NK-92 (cell line): ENCODE results near the gene SULF2.

Experiments used
- DNase-seq: peaks from one replicate; lab custom pipeline; 2025; ENCODE audit not compliant: unreplicated experiment; lab: John Stamatoyannopoulos, UW

The SULF2 gene

DNA sequence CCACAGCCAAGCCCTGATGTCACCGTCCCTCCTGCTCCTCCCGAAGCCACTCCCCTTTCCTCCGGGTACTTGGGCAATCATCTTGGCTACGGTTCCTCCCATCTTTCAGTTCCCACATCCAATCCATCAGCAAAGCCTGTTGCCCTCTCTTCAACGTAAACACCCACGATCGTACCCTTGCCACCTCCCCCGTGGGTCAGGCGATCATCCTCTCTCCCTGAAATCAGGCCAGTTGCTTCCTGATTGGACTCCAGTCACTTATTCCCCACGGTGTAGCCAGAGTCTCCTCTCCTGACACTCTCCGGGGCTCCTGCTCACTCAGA, 44.5 kb downstream of the SULF2 start:
- no peak for DNase-seq

DNA sequence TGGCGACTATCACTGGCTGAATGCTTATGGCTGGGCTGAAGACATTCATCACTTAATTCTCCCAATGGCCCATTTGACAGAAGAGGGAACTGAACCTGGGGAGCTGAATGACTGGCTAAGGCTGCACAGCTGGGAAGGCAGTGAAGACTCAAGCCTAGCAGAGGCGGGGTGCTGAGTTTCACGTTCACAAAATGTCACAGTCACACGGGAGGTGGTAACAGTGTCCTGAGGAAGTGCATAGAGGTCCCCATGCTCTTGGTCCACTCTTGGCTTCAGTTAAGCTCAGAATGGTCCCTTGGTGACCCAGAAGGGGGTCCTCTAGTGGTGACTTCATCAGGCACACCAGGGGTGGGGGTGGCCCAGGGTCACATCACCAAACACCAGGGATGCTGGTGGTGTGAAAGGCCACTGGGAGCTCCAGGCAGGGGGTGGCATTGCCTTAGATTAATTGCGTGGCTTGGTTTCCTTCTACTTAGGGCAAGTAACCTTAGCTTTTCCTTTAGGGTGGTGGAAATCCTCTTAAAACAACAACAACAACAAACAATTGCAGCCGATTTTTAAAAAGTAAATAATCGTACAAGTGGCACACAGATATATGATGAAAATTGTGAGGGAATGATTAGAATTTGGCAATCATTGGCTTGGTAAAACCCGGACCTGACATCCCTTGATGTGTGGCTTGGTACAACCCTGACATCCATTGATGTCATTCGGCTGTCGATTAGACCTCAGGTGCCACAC, 45.0 kb downstream of the SULF2 start:
- DNase-seq: no peak

DNA sequence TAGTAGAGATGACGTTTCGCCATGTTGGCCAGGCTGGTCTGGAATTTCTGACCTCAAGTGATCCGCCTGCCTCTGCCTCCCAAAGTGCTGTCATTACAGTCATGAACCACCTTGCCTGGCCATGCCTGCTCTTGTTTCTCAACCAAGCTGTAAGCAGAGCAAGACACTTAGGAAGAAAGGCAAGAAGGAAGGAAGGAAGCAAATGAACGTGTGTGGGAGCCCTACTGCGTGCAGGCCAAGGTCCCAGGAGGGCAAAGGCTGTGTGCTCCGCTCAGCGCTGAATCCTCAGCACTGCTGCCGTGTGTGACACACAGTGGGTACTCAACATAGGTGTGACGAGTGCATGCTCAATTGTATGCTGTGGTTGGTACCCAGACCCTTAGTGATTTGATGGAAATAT, 47.4 kb downstream of the SULF2 start:
- no peak for DNase-seq

DNA sequence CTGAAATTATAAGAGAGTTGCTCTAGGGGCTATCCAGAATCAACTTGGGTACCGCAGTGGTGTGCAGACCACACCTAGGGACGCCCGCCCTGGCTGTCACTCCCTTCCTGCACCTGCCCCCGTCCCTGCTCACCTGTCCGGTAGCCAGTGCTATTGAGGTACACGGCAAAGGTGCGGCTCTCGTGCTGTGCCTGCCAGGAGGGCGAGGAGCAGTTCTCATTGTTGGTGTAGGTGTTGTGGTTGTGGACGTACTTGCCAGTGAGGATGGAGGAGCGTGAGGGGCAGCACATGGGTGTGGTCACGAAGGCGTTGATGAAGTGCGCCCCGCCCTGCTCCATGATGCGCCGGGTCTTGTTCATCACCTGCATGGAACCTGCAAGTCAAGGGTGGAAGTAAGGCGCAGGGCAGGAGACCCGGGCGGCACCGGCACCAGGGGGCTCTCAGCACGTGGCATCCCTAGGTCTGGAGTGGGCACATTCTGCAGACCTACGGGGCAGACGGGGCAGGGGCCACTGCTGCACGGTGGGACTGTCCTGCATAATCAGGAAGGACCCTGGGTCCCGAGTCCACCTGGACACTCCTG, 48.6 kb downstream of the SULF2 start:
- no peak for DNase-seq

DNA sequence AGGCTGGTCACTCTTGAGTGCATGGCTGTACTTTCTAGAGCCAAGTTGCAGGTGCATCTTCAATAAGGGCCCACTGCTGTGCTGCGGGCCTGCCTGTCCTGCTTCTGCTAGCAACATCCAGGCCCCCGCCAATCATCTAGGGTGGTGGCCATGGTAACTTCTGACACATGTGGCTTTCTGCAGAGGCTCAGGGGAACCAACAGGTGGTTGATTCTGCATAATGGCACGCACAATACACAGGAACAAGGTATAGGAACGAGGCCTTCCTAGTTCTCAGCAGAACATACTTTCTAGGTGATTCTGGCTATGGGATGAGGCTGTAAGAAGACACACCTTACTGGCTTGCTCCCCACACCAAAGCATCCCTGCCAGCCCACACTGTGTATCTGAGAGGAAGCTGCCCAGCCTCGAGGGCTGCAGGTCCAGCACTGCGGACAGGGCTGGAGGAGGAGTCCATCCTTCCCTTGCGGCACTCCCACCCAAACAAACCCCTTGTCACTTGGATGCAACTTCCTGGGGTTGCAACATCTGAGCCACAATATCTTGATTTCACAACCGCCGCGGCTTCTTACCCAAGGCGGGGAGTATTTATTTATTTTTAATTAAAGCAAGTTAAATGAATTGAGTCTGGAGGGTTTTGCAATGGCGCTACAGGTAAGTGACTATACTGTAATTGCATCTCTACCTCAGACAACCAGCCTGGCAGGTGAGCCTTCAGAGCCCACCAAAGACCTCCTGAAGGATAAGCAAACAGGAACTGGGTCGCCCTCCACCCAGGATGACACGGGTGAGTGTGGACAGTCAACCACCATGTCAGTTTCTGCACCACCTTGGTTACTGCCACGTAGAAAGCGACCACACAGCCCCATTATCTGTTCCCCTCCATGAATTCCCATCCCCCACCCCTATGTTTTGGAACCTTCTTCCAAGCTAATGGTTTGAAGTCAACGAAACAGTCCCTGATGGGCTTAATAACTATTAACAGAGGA, 49.6 kb downstream of the SULF2 start:
- no peak for DNase-seq

DNA sequence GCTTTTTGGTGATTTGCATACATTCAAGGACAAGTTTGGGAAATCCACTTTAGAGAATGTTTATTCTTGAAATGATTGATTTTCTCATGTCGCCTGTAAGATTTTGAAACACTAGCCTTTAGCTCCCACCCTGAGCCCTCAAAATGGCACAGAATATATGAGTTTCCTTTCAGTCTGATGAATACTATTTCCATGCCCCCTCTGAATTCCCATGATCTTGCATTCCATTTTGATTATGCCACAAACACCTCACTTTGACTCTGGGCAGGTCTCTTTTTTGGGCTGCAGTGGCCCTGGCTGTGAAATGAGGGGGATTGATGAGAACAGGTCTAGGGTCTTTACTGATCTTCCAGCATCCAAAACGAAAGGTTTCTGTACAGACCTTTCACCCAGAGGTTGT, 50.4 kb downstream of the SULF2 start:
- DNase-seq: no peak

DNA sequence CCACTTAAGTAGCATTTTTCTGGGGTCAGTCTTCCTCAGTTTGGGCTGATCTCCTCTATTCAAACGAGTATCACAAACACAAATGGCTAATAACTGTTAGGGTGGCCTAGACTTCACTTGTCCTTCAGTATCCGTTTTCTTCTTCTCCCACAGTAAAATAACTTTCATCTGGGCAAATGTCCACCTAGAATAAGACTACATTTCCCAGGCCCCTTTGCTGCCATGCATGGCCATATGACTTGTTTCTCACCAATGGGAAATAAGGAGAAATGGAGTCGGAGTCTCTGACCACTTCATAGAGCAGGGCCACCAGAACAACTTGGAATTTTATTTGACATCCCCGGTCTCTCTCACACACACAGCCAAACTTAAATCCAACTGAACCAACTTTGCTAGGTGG, 51.4 kb downstream of the SULF2 start:
- DNase-seq: no peak

DNA sequence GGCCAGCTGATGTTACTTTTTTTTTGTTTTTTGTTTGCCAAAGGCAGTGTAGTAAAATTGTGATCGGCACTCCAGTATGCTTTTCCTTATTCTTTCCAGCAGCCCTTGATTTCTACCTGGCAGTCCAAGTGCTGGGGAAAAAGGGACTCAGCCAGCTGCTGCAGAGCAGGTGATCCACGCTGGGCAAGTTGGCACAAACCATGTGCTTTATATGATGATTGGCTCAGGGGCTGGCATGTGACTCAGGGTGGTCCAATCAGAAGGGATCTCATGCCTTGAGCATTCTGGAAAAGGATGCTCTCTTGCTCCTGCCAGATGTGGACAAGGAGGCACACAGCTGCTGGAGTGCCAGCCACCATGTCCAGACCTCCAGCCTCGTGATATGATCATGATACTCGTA, 54.5 kb downstream of the SULF2 start:
- DNase-seq: no peak

DNA sequence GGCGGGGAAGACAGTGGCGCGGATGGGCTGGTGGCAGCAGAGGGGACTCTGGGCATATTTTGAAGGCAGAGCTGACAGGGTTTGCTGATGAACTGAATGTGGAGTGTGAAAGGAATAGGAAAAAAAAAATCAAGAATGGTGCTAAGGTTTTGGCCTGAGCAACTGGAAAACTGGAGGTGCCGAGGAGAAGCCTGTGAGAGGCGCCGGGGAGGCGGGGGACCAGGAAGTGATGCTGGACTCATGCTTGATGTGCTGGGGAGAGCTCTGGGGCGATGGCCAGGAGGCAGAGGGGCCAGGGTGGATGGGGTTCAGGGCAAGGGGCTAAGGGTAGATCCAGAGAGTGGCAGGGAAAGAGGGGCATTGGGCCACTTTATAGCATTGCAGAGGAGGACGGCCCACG, 55.8 kb downstream of the SULF2 start:
- no peak for DNase-seq

DNA sequence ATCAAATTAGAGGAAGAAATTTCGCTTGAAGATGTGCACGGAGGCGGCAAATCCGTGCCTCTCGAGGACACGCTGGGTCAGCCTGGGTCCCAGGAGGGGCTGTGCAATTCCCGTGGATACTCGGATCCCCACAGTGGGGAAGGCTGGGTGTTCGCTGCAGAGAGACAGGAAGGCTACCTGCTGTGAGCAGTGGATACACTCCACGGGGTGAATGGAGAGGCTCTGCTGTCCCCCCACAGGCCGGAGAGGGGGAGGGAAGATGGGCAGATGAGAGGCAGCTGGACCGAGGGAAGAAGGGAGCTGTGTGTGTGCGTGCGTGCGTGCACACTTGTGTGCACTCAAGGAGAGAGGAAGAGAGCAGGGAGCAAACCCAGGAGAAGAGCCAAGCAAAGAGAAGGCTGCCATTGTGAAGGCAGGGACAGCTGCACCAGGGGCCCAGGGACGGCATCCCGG, 57.3 kb downstream of the SULF2 start:
- no peak for DNase-seq

DNA sequence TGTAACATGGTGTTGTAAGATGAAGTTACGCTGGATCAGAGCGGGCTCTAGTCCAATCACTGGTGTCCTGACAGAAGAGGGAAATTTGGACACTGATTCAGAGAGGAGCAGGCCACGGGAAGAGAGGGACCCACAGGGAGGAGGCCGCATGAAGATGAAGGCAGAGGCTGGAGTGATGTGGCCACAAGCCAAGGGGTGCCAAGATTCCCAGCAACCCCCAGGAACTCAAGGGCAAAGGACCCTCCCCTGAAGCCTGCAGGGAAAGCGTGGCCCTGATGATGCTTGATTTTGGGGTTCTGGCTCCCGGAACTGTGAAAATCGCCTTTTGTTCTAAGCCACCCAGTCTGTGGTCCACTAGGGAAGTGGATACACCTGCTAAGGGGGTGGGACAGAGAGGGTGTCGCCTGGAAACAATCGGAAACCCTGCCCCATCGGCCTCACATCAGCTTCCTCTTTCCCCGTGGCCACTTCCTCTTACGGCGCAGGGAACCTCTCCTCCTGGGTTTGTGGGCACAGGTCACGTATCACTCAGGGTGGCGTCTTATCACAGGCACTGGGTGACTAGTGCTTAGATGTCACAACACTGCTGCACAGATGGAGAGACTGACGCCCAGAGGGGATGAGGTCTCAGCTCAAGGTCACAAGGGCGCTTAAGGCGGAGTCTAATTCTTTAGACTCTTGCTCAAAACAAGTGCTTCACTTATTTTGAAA, 58.0 kb downstream of the SULF2 start:
- no peak for DNase-seq

DNA sequence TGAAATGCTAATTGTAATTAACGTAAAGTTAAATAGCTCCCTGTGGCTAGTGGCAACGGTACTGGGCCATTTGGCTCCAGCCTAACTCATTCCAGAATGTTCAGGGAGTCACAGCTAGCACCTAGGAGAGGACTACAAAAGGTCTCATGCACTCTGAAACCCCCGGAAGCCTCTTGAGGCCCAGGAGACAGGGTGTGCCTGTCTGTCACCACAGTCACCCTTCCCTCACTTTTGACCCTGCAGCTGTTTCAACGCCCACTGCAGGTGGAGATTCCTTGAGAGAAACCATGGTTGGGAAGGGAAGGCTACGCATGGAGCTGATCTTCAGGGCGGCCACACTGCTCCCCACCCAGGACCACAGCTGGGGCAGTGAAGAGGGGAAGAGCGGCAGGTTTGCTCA, 58.6 kb downstream of the SULF2 start:
- DNase-seq: no peak

DNA sequence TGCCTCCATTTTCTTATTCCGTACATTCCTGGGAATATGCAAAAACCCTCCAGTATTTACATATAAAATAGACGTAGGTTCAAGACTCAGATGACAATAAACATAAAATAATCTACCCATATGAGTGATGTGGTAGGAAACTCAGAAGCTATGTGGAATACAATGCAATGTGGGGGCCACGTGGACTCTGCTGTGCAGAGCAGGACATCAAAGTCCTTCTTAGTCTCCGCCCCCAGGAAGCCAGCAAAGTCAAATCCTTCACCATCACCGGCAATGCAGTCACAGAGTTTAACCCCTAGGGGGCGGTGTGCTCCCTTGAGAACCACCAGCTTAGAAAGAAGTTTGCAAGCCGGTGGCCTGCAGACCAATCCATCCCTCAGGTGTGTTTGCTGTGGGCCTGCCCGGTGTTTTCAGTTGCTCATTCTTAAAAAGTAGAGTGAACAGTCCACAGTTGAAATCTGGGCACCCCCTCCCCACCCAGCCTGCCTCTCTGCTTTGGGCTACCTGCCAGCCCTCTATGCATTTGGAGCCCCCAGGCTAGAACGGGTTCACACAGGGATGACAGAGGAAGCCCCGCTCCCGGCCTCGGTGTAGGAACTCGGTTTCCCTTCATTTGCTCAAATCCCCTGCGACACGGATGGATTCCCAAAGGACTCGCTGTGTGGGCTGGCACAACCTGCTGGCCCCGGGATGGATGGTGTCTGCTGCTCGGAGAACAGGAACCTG, 59.9 kb downstream of the SULF2 start:
- no peak for DNase-seq

DNA sequence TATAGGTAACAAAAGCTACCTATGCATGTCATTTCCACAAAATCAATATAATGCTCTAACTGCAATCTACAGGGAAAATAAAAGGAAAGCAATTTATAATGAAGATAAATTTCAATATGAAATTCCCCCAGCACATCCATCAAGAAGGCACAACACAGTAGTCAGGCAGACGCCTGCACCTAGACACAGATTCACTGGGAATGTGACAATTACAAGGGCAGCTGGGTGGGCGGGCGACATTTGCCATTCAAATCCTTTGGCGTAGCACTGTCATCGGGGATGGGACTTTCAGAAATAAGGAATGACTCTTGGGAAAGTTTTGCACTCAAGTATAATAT, 60.4 kb downstream of the SULF2 start:
- no peak for DNase-seq

DNA sequence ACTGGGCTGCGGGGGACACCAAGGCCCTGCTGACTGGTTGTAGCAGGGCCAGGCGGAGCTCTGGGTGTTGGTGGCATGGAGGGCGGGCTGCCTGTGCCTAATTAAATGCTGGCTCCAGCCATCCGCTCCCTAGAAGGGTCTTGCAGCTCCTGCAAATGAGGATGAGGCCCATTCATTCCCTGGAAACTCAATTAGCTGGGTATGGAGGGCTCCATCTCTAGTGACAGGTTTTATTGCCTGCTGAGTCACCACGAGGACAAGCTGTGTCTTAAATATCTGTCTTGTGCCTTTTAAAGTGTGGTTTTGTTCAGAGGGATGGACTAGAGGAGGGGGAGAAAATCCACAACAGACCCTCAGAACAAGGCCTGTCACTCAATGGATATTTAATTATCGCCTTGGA, 60.9 kb downstream of the SULF2 start:
- no peak for DNase-seq

DNA sequence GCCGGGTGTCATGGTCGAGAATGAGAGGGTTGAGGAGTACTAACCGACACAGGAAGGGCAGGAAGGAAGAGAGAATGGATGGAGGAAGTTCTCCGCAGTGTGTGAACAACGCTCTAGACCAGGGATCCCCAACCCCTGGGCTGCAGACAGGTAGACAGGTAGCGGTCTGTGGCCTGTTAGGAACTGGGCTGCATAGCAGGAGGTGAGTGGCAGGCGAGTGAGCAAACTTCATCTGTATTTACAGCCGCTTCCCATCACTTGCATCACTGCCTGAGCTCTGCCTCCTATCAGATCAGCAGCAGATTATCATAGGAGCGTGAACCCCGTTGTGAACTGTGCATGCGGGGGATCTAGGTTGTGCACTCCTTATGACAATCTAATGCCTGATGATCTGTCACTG, 62.0 kb downstream of the SULF2 start:
- no peak for DNase-seq

DNA sequence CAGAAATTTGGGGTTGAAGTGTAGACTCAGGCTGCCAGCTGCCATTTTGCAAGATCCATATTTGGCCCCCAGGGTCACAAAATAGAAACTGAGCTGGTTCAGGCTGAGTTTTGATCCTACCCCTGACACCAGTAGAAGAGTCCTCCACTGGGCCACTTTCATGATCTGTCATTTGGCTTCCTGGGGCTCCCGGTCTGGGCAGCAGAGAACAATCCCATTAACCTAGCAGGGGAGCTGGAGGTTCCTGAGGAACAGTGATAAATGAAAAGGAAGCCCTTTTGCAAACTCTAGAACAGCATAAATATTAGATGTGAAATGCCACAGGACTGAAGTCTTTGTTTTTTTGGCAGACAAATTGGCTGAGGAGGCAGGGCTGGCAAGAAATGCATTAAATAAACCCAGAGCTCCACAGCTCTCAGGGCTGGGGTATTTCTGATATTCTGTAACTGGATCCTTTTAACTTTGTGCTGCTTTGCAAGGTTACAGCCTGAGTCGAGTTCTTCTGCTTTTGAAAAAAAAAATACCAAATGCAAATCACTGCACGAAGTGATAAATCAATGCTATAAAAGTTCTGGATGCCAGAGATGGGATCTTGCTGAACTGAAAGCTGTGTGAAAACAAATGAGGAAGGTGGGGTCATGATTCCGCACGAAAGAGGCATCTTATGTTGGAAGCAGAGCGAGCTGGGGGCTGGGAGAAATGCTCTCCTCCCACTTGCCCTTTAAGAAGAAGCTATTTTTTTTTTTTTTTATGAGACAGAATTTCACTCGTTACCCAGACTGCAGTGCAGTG, 64.4 kb downstream of the SULF2 start:
- no peak for DNase-seq

DNA sequence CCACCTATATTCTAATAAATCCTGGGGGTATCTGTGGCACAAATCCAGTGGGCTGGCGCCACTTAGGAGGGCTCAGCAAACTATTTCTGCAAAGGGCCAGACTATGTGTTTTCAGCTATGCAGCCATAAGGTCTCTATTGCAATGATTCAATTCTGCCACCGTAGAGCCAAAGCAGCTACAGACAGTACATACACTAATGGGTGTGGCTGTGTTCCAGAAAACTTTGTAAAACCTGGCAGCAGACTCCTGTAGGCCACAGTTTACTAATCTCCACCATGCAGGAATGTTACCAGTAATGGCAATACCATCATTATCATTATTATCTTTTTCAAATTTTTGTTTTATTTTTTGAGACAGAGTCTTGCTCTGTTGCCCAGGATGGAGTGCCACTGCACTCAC, 65.7 kb downstream of the SULF2 start:
- no peak for DNase-seq

DNA sequence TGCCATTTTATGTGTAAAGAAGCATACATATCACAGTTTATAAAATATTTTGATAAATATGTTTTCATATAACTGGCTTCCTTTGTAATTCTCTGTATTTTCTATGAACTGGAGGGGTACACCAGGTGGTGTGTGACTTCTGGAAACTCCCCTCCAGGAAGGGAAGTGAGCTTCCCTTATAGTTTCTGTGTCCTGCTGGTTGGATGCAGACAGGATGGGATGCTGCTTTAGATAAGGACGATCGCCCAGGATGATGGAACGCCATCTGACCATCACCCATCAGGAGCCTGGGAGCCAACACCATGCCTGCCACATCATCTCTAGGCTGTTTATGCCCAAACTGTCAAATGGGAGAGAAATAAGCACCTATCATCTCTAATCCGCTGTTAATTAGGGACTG, 66.1 kb downstream of the SULF2 start:
- DNase-seq: no peak

DNA sequence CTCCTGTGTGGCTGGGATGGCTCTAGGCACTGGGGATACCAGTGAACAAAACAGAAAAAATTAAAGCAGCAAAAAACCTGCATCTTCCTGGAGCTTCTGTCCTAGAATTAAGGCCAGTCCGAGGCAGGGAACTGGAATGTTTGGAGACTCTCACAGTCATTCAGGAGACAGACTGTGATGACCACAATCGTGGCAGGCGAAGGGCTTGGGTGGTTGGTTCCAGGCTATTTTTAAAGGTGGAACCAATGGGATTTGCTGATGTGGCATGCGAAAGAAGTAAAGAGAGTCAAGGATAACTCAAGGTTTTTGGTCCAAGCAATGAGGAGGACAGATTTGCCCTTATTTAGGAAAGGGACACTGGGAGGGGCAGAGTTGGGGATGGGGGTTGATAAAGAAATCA, 66.9 kb downstream of the SULF2 start:
- no peak for DNase-seq
